ENCODE data around the gene WFS1.

GRCh38 chr4:6326312-6327060, 56.8 kb downstream of the WFS1 start:
- TF ChIP-seq EZH2phosphoT487 (conservative IDR thresholded peaks at IDR 0.05; ENCODE audit: low read length) (no peak), CTCF (IDR thresholded peaks at IDR 0.05; ENCODE audit: insufficient read depth, low read length, poor library complexity, severe bottlenecking) (no peak)
